GM18907 (cell line): Measurements from ENCODE around the gene GNAT1.
"Not testable (repeated sequence)": the region's sequence is repeated elsewhere in the genome, so short reads cannot be mapped to it uniquely, and the experiment has no call there.

Experiments used
- ATAC-seq: cut with Tn5 transposase; IDR thresholded peaks from one replicate; pipeline ENCODE4 v1.9.1; 2021; ENCODE audit warnings: mild to moderate bottlenecking, moderate library complexity; ENCODE audit not compliant: unreplicated experiment

Gene GNAT1

DNA sequence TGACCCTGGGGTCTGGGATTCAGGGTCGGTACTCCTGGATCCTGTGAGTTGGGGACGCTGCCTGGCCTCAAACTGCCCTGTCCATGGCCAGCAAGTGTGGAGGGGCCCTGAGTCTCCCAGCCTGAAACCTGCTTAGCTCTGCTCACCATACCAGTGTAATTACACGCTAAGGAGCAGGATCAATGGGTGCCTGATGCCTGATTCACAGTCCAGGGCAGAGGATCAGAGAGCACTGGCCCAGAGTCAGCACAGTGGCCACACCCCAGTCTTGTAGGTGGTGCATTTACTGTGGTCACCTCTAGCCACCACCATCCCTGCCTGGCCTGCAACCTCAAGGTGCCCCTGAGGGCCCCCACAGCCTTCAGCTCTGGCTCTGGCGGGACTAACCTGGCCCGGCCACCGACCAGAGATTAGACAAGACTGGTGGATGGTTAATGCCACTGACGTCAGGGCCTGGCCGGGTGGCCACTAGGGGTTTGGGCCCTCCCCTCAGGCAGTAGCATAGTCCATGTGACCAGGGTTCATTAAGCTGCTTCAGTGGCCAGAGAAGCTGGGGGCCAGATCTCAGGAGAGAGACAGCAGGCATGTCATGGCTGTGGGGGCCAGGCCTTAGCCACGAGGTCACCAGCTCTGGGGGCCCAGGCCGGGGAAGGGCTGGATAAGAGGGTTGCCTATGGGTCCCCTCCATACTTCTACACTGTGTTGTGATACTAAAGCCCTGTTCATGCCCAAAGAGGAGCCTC is 10.3 kb downstream of the GNAT1 start:
- ATAC-seq = no peak

DNA sequence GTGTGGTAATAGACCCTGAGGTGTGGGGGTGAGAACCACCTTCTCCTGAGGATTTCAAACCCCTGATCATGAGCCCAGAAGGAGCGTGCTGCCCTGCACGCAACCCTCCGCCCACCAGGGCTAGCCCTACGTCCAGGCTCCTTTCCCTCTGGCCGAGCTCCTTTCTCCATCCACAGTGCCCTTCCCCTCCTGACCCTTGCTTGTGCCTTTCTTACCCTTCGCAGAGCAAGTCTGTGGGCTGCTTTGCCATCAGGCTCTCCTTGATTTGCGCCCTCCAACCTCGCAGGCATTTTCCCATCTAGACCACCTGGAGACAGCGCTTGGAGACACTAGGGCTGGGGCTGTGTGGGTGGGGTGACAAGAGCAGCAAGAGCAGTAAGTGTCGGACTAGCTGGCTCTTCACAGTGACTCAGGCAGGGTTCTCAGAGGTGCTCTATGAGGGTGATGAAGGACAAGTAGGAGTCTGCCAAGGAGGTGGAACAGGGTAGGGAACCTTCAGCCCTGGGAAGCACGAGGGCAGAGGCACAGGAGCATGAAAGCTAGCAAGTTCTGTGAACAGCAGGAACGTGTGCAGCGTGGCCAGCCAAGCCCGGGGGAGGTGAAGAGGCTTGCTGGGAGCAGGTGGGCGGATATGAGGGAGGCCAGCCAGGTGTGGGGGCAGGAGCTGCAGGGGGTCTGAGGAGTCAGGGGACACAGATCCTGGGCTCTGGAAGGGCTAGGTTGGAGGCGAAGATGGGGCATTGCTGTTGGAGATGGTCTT is 11.1 kb downstream of the GNAT1 start:
- ATAC-seq = no peak

DNA sequence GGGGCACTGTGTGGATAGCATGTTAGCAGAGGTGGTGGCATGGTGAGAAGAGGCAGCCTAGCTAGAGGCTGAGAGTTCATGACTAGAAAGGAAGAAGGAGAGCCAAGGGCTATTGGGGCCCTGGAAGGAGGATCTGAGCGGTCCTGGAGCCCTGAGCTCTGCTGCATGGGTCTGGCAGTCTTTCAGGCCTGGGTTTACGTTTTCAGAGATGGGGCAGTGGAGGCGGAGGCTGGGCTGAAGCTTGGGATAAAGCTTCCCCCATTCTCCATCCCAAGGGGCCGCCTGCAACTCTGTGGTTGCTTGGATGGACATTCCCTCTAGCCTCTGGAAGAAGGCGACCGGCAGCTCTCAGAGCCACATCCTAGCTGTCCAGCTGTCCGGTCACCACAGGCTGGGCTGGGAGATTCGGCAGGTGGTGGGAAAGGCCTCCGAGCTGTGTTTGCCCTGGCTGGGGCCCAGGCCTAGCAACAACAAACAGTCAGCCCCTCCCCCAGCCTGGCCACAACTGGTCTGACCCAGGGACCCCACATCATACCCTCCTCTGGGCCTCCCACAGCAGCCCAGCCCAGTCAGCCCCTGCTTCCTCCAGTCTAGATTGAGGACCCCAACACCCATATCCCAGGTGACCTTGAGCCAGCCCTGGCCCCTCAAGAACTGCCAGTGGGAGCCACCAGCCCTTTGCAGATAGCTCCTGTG is 11.9 kb downstream of the GNAT1 start:
- ATAC-seq = no peak

DNA sequence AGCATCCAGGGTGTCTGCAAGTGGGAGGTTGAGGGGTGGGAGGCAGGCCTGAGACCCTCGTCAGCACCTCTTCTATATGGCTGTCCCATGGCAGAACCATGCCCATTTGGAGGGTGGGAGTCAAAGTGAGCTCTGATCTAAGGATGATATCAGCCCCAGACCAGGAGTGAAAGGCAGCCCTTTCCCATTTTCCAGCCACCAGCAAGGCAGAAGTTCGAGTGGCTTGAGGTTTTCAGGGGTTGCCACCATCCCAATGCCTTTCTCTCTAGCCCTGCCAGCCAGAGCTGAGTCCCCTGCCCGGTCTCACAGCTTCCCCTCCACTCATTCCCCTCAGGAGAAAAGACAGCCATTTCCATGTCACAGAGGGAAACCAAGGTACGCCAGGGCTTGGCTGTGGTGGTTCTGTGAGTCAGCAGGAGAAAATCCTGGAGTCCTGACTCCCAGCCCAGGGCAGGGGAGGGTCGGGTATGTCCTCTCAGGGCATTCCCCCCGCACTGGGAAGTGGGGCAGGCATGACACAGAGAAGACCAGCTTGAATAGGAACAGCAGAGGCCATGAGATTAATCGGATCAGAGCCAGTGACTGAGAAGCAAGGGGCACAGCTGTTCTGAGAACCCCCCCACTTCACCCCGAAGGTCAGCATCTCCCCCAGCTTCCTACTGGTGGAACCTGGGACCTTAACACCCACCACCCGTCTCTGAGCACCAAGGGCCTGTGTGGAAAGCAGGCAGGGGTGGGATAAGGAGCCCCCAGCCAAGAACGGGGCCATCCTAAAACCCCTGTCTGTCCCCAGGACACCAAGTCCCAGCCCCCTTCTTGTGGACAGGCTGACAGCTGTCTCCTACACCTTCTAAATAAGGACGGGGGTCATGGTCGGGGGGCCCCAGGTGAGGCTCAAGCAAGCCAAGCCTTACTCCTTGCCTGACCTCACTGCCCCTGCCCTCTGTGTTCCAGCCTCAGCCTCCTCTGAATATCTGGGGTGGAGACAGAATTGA is 12.7 kb downstream of the GNAT1 start:
- ATAC-seq = no peak

DNA sequence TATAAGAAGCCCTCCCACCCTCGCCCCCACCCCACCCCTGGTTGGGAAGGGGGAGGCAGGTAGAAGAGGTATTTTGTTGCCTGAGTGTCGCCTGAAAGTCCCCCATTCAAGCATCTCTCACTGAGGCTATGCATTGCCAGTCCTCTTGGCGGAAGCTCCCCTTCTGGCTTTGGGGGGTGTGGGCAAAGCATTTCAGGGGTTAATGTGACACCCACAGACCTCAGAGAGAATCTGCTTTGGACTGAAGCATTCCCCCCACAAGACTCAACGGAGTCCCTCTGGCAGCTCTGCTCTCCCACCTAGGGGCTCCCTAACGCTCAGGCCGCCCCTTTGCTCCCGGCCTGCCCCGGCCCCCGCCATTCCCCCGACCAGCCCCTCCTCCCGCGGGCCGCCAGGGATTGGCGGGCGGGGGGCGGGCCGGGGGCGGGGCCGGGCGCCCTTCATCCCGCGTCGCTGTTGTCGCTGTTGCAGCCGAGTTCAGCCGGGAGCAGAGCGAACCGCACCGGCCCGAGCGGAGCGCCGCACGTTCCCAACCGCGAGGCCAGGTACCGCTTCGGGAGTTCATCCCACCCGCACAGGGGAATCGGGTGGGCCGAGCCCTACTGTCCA is 13.5 kb downstream of the GNAT1 start, which contains the start of gene SLC38A3:
Gene SLC38A3 (plus strand): TSS at position 468 of the 609 bp plus-strand sequence. CDS start 8,929 bp downstream, outside the sequence.
- ATAC-seq = no peak

DNA sequence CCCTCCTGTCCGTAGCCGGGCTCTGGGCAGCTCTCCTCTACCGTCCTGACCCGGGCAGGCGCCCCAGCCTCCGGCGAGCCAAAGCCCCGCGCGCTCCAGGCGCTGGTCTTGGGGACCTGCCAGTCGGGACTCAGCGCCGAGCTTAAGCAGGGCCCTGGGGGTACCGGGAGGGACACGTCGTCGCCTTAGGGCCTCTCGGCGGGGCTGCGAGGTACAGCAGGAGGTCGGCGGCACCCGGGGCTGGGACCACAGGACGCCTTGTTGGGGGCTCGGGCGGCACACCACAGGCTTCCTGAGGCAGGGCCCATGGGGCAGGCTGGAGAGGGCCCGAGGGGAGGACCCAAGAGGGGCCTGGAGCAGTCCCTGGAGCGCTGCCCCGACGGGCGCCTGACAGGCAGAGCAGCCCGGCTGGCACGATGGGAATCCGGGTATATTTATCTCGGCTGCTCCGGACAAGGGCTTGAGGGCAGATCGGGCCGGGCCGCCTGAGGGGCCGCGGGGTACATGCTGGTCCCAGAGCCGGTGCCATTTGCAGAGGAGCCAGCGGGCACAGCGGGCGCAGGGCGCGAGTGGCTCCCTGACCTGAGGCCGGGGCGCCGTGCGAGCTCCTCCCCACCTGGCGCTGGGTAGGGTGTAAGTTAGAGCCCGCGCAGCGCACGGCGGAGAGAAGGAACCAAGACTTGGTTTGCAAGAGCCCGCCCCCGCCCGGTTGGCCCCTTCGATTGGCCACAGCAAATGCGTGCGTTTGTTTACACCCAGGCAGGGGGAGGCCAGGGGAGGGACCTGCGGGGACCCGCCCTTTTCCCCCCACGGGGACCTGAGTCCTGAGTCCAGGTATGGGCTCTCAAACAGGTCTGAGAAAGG is 14.2 kb downstream of the GNAT1 start:
- ATAC-seq = no peak

DNA sequence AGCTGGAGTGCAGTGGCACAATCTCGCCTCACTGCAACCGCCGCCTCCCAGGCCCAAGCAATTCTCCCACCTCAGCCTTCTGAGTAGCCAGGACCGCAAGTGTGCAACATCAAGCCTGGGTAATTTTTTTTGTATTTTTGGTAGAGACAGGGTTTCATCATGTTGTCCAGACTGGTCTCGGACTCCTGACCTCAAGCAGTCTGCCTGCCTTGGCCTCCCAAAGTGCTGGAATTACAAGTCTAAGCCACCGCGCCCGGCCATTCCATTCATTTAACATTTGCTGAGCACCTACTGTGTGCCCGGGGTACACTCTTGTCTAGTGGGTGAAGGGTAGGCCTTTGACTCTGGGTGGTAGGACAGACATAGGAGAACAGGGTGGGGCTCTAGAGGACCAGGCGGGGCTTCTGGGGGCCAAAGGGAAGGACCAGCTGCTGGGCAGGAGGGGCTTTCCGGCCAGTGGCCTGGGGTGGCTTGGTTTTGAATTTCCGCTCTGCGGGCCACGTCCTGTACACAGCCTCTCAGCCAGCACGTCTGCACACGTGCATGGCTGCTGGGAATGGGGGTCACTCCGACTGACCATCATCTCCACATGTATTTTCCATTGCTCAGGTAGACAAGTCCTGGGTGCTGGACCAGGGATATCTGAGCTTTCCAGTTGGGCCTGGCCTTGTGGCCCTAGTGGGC is 16.1 kb downstream of the GNAT1 start:
- ATAC-seq = no peak

DNA sequence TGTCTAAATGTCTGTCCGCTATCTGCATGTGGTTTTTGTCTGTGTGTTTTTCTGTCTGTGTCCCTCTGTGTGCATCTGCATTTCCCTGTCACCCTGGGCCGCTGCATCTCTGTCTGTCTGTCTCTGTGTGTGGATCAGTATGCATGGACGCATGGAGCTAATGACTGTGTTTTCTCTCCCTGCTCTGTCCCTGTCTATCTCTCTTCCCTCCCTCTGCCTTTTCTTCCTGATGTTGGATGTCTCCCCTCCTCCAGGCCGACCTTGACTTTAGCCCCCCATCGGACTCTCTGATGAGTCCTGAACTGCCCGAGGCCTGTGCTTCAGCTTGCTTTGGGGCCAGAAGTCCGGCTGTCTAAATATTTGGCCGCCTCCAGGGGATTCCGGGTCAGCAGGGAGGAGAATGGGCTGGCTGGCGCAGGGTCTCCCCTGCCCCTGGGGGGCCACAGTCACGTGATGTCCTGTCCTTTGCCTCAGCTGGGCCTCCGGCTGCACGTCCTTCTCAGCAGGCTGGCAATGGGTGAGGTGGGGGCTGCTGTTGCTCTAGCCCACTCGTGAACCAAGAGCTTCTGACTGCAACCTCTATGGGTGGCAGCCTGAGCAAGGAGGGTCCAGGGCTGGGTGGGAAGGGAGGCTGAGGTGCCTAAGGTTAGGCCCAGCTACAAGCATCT is 17.4 kb downstream of the GNAT1 start:
- no peak for ATAC-seq

DNA sequence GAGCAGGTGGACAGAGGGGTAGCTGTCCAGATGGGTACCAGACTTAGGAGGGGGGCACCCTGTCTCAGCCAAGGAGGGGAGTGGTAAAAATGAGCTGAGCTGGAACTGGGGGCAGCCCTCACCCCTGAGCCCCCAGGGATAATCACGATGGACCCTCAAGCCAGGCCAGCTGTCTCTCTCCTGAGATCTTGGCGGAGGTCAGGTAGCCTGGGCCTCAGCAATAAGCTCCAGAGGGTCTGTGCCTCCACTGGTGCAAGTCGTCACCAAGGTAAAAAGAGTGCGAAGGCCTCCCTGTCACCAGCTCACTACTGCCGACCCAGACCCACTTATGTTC is 18.7 kb downstream of the GNAT1 start:
- ATAC-seq = no peak

DNA sequence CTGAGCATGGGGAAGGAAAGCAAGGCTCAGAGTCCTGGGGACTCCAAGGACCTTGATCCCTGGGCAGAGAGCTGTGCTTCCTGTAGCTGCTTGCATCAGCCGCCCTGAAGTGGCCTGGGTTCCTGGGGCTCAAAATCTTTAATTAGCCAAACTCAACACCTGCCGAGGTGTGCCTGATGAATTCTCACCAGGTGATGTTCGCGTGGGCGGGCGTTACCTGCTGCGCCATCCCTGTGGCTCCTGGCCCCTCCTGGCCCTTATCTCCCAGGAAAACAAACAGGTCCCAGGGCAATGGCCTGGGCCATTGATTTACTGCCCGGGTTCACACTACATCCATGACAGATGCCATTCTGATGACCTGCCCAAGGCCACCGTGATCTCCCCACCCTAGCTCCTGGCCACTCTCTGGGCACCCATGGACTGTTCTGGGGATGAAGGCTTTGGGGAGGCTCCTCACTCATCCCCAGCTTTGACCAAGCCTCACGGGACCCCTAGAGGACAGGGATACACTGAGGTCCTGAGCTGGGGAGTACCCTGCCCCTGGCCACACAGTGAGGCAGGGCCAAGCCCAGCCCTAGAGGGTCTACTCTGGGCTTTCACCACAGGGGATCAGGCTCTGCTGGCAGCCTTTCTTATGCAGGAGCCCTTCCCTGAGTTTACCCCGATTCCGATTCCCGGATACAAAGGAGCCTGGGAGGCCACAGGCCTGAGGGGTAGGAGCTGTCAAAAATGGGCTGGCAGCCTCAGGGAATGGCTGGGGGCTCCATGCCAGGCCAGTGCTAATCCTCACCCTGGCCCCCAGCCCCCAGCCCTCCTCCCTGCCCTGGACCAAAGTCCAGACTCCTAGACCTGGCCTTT is 19.3 kb downstream of the GNAT1 start:
- no peak for ATAC-seq

DNA sequence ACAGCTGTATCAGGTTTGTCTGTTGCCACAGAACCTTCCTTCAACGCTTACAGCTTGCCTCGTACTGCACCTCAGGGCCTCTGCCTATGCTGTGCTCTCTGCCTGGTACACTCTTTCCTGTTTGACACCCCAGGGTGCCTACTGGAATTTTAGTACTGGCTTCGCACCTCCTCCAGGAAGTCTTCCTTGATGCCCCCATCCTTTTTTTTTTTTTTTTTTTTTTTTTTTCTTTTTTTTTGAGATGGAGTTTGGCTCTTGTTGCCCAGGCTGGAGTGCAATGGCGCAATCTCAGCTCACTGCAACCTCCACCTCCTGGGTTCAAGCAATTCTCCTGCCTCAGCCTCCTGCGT is 19.9 kb downstream of the GNAT1 start:
- not testable (repeated sequence) for ATAC-seq

DNA sequence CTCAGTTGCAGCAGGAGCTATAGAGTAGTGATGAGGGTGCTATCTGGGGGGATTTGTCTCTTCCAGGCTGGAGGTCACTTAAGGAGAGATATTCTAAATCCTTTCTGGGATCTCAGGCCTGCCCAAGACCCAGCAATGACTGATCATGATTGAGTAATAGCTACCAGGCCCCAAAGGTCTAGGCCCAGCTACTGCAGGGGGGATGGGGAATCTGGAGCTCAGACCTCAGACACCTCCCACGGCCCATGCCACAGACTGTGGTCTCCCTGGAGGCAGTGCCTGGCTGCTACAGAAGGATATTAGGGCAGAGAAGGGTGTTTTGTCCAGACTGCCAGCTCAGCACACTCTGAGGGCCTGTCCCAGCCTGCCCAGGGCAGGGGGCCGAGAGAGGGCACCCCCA is 20.5 kb downstream of the GNAT1 start:
- no peak for ATAC-seq

DNA sequence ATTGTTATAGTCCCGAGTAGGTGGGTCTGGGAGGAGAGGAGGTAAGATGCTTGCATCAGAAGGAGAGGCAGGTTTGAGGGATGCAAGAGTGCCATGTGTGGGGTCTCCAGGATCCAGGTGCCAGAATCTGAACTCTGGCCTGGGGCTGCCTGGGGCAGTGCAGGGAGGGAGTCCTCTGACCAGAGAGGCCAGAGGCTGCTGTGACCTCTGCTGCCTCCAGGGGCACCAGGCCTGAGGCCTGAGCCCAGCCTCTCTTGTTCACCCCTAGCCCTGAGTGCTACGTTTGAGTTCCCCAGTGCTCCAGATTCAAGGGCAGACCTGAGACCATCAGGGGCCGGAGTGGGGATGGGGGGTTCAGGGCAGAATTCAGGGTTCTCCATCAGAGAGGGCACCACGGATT is 21.1 kb downstream of the GNAT1 start:
- no peak for ATAC-seq

DNA sequence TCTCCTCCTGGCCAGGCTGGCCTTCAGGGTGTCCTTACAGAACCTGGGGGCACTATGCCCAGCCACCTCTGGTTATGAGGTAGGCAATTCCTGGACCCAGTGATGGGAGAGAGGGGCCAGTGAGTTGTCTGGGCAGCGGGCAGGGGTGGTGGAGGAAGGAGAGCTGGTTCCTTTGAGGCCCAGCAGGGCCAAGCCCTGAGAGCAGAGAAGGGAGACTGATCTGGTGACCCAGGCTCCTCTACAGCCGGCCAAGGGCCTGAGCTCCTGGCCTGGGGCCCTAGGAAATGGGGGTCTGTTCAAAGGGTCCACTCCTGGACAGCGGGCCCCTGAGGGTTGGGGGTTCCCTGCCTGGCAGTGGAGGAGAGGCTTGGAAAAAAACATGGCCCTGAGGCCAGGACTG is 21.6 kb downstream of the GNAT1 start:
- no peak for ATAC-seq

DNA sequence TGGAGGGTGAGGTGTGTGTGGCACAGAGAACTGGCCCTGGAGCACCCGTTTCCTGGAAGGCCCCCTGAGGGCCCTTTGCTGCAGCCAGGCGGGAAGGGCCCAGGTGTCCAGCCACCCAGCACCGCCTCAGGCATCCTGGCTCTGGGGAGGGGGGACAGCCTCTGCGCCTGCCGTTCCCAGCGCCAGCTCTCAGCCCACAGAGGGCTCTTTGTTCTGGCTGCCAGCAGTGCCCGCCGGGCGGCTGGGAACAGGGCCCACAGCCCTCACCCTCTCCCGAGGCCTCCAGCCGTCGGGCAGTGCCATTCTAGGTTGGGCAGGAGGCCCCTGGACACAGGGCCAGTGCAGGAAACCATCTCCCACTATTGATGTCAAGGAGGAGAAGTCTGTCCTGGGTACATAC is 22.0 kb downstream of the GNAT1 start:
- no peak for ATAC-seq

DNA sequence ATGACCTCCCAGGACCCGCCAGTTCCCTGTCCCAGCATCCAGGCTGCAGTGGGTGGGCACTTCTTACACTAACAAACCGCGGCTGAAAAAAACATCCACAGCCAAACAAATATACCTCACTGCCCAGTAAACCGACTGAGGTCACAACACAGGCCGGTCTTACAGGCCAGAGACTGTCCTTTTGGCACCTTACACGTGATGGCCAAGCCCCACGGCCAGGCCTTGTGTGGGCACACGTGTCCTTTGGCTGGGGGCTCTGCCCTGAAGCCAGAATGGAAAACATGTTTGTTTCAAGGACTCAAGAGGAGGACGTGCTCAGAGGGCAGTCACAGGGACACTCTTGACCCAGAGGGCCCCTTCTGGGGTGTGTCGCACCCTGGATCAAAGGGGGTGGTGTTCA is 23.4 kb downstream of the GNAT1 start:
- no peak for ATAC-seq

DNA sequence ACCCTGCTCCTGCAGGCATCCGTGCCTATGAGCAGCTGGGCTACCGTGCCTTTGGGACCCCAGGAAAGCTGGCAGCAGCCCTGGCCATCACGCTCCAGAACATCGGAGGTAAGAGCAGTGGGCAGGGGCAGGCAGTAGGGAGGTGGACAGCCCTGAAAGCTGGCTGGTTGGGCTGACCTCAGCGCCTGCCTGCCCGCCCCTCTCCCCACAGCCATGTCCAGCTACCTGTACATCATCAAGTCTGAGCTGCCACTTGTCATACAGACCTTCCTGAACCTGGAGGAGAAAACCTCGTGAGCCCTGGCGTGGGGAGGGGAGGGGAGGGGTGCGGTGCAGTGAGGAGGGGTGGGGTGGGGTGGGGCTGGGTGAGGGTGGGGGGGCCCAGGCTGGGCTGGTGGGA is 24.1 kb downstream of the GNAT1 start:
- no peak for ATAC-seq
